ENCODE results near the gene HS6ST3.

Gene HS6ST3

GRCh38 chr13:96338030-96338429 is 248.1 kb downstream of the HS6ST3 start:
- Histone ChIP-seq H3K9me3 (ENCODE audit: control insufficient read depth, low read length) (peaks cover 4% of the 10 kb centered on the region), H3K4me1 (ENCODE audit: control insufficient read depth, insufficient read depth, low read length) (no peaks in the 10 kb centered on the region), H3K9ac (ENCODE audit: low read length) (no peak overlapping the region), H3K27me3 (replicated peaks; ENCODE audit: control insufficient read depth, insufficient read depth, low read length) (no peaks in the 10 kb centered on the region), H3K36me3 (ENCODE audit: control insufficient read depth, insufficient read depth, low read length, severe bottlenecking) (no peaks in the 10 kb centered on the region), H3K4me3 (ENCODE audit: low read length) (no peak overlapping the region)
- DNase-seq (ENCODE audit: low read depth) = no peak

DNA sequence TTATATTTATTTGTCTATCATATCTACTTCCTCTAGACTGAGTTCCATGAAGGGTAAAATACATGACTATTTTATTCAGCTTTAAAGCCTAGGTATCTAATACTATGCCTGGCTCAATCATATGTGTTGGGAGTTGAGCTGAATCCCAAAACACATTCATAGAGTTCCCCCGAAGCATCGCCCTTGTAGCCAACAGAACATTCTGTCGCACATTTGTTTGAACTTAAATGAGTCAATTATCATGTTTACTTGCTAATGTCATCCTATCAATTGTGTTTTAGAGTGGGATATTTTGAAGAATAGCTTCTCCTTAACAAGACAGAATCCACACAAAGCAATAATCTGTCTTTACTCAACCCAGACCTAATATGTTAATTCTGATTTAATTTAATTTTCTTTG is 252.4 kb downstream of the HS6ST3 start:
- H3K9me3 ChIP-seq (ENCODE audit: control insufficient read depth, low read length) = no peaks in the 10 kb centered on the region
- no peaks in the 10 kb centered on the region for H3K36me3 ChIP-seq (ENCODE audit: control insufficient read depth, insufficient read depth, low read length, severe bottlenecking)
- no peak overlapping the region for H3K9ac ChIP-seq (ENCODE audit: low read length)
- no peak for DNase-seq (ENCODE audit: low read depth)
- no peak overlapping the region for H3K4me3 ChIP-seq (ENCODE audit: low read length)
- H3K4me1 ChIP-seq (ENCODE audit: control insufficient read depth, insufficient read depth, low read length) = no peaks in the 10 kb centered on the region
- H3K27me3 ChIP-seq (replicated peaks; ENCODE audit: control insufficient read depth, insufficient read depth, low read length) = no peaks in the 10 kb centered on the region

- no peaks in the 10 kb centered on the region for H3K4me1 ChIP-seq (ENCODE audit: control insufficient read depth, insufficient read depth, low read length)
- no peak overlapping the region for H3K9ac ChIP-seq (ENCODE audit: low read length)
- H3K9me3 ChIP-seq (ENCODE audit: control insufficient read depth, low read length) = no peaks in the 10 kb centered on the region
- DNase-seq (ENCODE audit: low read depth) = no peak
- no peaks in the 10 kb centered on the region for H3K36me3 ChIP-seq (ENCODE audit: control insufficient read depth, insufficient read depth, low read length, severe bottlenecking)
- H3K4me3 ChIP-seq (ENCODE audit: low read length) = no peak overlapping the region
- no peaks in the 10 kb centered on the region for H3K27me3 ChIP-seq (replicated peaks; ENCODE audit: control insufficient read depth, insufficient read depth, low read length)
Measured at GRCh38 chr13:96342852-96343465, 253.1 kb downstream of the HS6ST3 start.

DNA sequence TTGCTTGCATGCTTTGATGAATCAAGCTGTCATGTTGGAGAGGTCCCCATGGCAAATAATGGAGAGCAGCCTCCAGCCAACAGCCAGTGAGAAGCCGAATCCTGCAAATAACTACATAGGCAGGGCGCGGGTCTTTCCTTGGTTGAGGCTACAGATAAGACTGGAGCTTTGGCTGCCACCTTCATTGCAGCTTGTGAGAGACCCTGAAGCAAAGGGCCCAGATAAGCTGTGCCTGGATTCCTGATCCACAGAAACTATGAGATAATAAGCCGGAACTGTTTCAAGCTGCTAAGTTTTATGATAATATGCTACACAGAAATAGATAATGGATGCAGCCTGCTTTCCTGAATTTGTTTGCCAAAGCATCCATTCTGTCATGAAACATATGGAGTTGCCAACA is 257.0 kb downstream of the HS6ST3 start:
- Histone ChIP-seq H3K9me3 (ENCODE audit: control insufficient read depth, low read length) (no peaks in the 10 kb centered on the region), H3K36me3 (ENCODE audit: control insufficient read depth, insufficient read depth, low read length, severe bottlenecking) (no peaks in the 10 kb centered on the region), H3K4me1 (ENCODE audit: control insufficient read depth, insufficient read depth, low read length) (no peaks in the 10 kb centered on the region), H3K4me3 (ENCODE audit: low read length) (no peak overlapping the region), H3K9ac (ENCODE audit: low read length) (no peak overlapping the region), H3K27me3 (replicated peaks; ENCODE audit: control insufficient read depth, insufficient read depth, low read length) (no peaks in the 10 kb centered on the region)
- no peak for DNase-seq (ENCODE audit: low read depth)

- Histone ChIP-seq H3K9me3 (ENCODE audit: control insufficient read depth, low read length) (no peaks in the 10 kb centered on the region), H3K27me3 (replicated peaks; ENCODE audit: control insufficient read depth, insufficient read depth, low read length) (no peaks in the 10 kb centered on the region), H3K36me3 (ENCODE audit: control insufficient read depth, insufficient read depth, low read length, severe bottlenecking) (no peaks in the 10 kb centered on the region), H3K4me1 (ENCODE audit: control insufficient read depth, insufficient read depth, low read length) (no peaks in the 10 kb centered on the region), H3K9ac (ENCODE audit: low read length) (no peak overlapping the region), H3K4me3 (ENCODE audit: low read length) (no peak overlapping the region)
- DNase-seq (ENCODE audit: low read depth) = no peak
Measured at GRCh38 chr13:96373597-96373996, 283.7 kb downstream of the HS6ST3 start.

DNA sequence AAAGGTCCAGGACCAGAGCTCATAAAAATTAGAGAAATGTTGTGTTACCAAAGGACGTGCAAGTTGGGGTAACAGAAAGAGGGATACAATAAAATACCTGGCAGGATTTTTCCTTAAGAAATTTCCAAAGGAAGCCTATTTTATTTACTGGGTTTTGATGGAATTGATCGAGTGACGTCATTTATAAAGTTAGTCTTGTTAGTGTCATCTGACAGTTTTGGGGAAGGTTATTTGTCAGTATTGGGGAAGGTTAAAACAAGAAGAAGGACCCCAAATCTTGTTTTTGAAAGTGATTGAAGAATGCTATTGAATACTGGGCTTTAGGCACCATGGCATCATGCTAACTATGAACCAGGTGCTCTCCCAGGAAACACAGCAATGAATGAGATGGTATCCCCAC is 287.9 kb downstream of the HS6ST3 start:
- no peak for DNase-seq (ENCODE audit: low read depth)

GRCh38 chr13:96379967-96380366 is 290.1 kb downstream of the HS6ST3 start:
- DNase-seq (ENCODE audit: low read depth) = no peak
- Histone ChIP-seq H3K27me3 (replicated peaks; ENCODE audit: control insufficient read depth, insufficient read depth, low read length) (no peaks in the 10 kb centered on the region), H3K4me1 (ENCODE audit: control insufficient read depth, insufficient read depth, low read length) (no peaks in the 10 kb centered on the region), H3K36me3 (ENCODE audit: control insufficient read depth, insufficient read depth, low read length, severe bottlenecking) (no peaks in the 10 kb centered on the region), H3K9me3 (ENCODE audit: control insufficient read depth, low read length) (no peaks in the 10 kb centered on the region), H3K9ac (ENCODE audit: low read length) (no peak overlapping the region), H3K4me3 (ENCODE audit: low read length) (no peak overlapping the region)

More for the DNA sequence above, 287.9 kb downstream of the HS6ST3 start:
- Histone ChIP-seq H3K27me3 (replicated peaks; ENCODE audit: control insufficient read depth, insufficient read depth, low read length) (no peaks in the 10 kb centered on the region), H3K9ac (ENCODE audit: low read length) (no peak overlapping the region), H3K4me1 (ENCODE audit: control insufficient read depth, insufficient read depth, low read length) (no peaks in the 10 kb centered on the region), H3K9me3 (ENCODE audit: control insufficient read depth, low read length) (no peaks in the 10 kb centered on the region), H3K4me3 (ENCODE audit: low read length) (no peak overlapping the region), H3K36me3 (ENCODE audit: control insufficient read depth, insufficient read depth, low read length, severe bottlenecking) (no peaks in the 10 kb centered on the region)

GRCh38 chr13:96381681-96382080 is 291.8 kb downstream of the HS6ST3 start:
- no peaks in the 10 kb centered on the region for H3K27me3 ChIP-seq (replicated peaks; ENCODE audit: control insufficient read depth, insufficient read depth, low read length)
- DNase-seq (ENCODE audit: low read depth) = no peak
- H3K9me3 ChIP-seq (ENCODE audit: control insufficient read depth, low read length) = no peaks in the 10 kb centered on the region
- no peaks in the 10 kb centered on the region for H3K4me1 ChIP-seq (ENCODE audit: control insufficient read depth, insufficient read depth, low read length)
- H3K9ac ChIP-seq (ENCODE audit: low read length) = no peak overlapping the region
- no peaks in the 10 kb centered on the region for H3K36me3 ChIP-seq (ENCODE audit: control insufficient read depth, insufficient read depth, low read length, severe bottlenecking)
- H3K4me3 ChIP-seq (ENCODE audit: low read length) = no peak overlapping the region

DNA sequence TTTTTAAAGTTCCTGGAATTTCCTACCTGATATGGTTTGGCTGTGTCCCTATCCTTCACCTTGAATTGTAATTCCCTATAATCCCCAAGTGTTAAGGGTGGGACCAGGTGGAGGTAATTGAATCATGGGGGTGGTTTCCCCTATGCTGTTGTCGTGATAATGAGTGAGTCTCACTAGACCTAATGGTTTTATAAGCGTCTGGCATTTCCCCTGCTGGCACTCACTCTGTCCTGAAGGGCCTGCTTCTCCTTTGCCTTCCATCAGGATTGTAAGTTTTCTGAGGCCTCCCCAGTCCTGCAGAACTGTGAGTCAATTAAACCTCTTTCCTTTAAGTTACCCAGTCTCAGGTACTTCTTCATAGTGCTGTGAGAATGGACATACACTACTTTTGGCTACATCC is 298.7 kb downstream of the HS6ST3 start:
- Histone ChIP-seq H3K4me3 (ENCODE audit: low read length) (no peak overlapping the region), H3K4me1 (ENCODE audit: control insufficient read depth, insufficient read depth, low read length) (no peaks in the 10 kb centered on the region), H3K27me3 (replicated peaks; ENCODE audit: control insufficient read depth, insufficient read depth, low read length) (no peaks in the 10 kb centered on the region), H3K9me3 (ENCODE audit: control insufficient read depth, low read length) (no peaks in the 10 kb centered on the region), H3K36me3 (ENCODE audit: control insufficient read depth, insufficient read depth, low read length, severe bottlenecking) (no peaks in the 10 kb centered on the region), H3K9ac (ENCODE audit: low read length) (no peak overlapping the region)
- no peak for DNase-seq (ENCODE audit: low read depth)

DNA sequence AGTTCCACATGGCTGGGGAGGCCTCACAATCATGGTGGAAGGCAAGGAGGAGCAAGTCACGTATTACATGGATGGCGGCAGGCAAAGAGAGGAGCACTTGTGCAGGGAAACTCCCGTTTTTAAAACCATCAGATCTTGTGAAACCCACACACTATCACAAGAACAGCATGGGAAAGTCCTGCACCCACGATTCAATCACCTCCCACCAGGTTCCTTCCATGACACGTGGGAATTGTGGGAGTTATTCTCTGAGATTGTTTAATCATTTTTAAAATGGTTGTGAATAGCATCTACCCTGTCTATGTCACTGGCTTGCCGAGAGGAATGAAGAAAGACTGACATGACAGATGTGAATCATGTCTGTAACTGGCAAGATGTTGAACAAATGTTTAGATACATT is 301.7 kb downstream of the HS6ST3 start:
- Histone ChIP-seq H3K9ac (ENCODE audit: low read length) (no peak overlapping the region), H3K36me3 (ENCODE audit: control insufficient read depth, insufficient read depth, low read length, severe bottlenecking) (no peaks in the 10 kb centered on the region), H3K4me1 (ENCODE audit: control insufficient read depth, insufficient read depth, low read length) (no peaks in the 10 kb centered on the region), H3K4me3 (ENCODE audit: low read length) (no peak overlapping the region), H3K27me3 (replicated peaks; ENCODE audit: control insufficient read depth, insufficient read depth, low read length) (no peaks in the 10 kb centered on the region), H3K9me3 (ENCODE audit: control insufficient read depth, low read length) (no peaks in the 10 kb centered on the region)
- no peak for DNase-seq (ENCODE audit: low read depth)

DNA sequence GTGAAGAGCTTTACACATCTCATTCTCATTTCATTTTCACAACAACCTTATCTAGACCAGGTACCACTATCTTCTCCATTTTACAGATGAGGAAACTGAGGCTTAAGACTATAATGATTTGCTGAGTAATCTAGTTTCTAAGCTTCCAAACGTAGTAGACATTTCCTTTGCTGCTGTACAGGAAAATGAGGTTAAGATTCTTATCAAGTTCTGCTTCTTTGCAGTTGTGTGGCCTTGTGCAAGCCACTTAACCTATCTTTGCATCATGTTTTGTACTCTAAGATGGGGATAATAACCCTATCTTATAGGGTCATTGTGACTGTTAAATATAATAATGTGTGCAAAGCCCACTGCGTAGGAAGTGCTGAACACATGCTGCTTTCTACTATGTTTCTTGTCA is 307.9 kb downstream of the HS6ST3 start:
- H3K4me3 ChIP-seq (ENCODE audit: low read length) = no peak overlapping the region
- no peak overlapping the region for H3K9ac ChIP-seq (ENCODE audit: low read length)
- no peaks in the 10 kb centered on the region for H3K27me3 ChIP-seq (replicated peaks; ENCODE audit: control insufficient read depth, insufficient read depth, low read length)
- H3K9me3 ChIP-seq (ENCODE audit: control insufficient read depth, low read length) = no peaks in the 10 kb centered on the region
- no peaks in the 10 kb centered on the region for H3K4me1 ChIP-seq (ENCODE audit: control insufficient read depth, insufficient read depth, low read length)
- H3K36me3 ChIP-seq (ENCODE audit: control insufficient read depth, insufficient read depth, low read length, severe bottlenecking) = no peaks in the 10 kb centered on the region
- no peak for DNase-seq (ENCODE audit: low read depth)

GRCh38 chr13:96398486-96398885 is 308.6 kb downstream of the HS6ST3 start:
- no peaks in the 10 kb centered on the region for H3K36me3 ChIP-seq (ENCODE audit: control insufficient read depth, insufficient read depth, low read length, severe bottlenecking)
- H3K9ac ChIP-seq (ENCODE audit: low read length) = no peak overlapping the region
- no peak for DNase-seq (ENCODE audit: low read depth)
- no peaks in the 10 kb centered on the region for H3K4me1 ChIP-seq (ENCODE audit: control insufficient read depth, insufficient read depth, low read length)
- H3K27me3 ChIP-seq (replicated peaks; ENCODE audit: control insufficient read depth, insufficient read depth, low read length) = no peaks in the 10 kb centered on the region
- H3K4me3 ChIP-seq (ENCODE audit: low read length) = no peak overlapping the region
- H3K9me3 ChIP-seq (ENCODE audit: control insufficient read depth, low read length) = no peaks in the 10 kb centered on the region

All from adipocyte (in vitro differentiated cells).